C1 segment of cervical spinal cord (tissue), 14 donors: ENCODE results near the gene USP40.

Source experiments
- DNase-seq, 14 donors: peaks; one replicate each; lab custom pipeline; 2025; lab: John Stamatoyannopoulos, UW

USP40 gene

GRCh38 chr2:233444501-233444900 is 122.1 kb downstream of the USP40 start:
- DNase-seq, result no peak

- peak in 10 of 14 donors; percentile 24 to 87 (median 42) for DNase-seq
Observed at GRCh38 chr2:233443511-233444183, 122.9 kb downstream of the USP40 start.

- DNase-seq, result no peak
Observed at GRCh38 chr2:233442028-233442310, 124.6 kb downstream of the USP40 start.

GRCh38 chr2:233441161-233442027 is 125.2 kb downstream of the USP40 start:
- no peak for DNase-seq

GRCh38 chr2:233440714-233441113 is 125.9 kb downstream of the USP40 start:
- DNase-seq, result no peak

GRCh38 chr2:233440314-233440713 is 126.3 kb downstream of the USP40 start:
- DNase-seq, result peak in 1 of 14 donors; percentile 33

GRCh38 chr2:233439191-233439590 is 127.4 kb downstream of the USP40 start:
- peak in 5 of 14 donors; percentile 17 to 91 (median 24) for DNase-seq

- peak in 1 of 14 donors; percentile 83 for DNase-seq
Observed at GRCh38 chr2:233438573-233439147, 127.9 kb downstream of the USP40 start.

- DNase-seq, result no peak
Observed at GRCh38 chr2:233437439-233437955, 129.1 kb downstream of the USP40 start.

GRCh38 chr2:233436691-233437438 is 129.7 kb downstream of the USP40 start:
- no peak for DNase-seq

- DNase-seq, result peak in 1 of 14 donors; percentile 82
Observed at GRCh38 chr2:233436191-233436581, 130.4 kb downstream of the USP40 start.

- no peak for DNase-seq
Observed at GRCh38 chr2:233435436-233436190, 131.0 kb downstream of the USP40 start.

- no peak for DNase-seq
Observed at GRCh38 chr2:233434666-233435330, 131.8 kb downstream of the USP40 start.

GRCh38 chr2:233433794-233434193 is 132.8 kb downstream of the USP40 start:
- DNase-seq, result no peak

- no peak for DNase-seq
Observed at GRCh38 chr2:233433029-233433428, 133.6 kb downstream of the USP40 start.

- no peak for DNase-seq
Observed at GRCh38 chr2:233430651-233431050, 135.9 kb downstream of the USP40 start.

GRCh38 chr2:233430081-233430480 is 136.5 kb downstream of the USP40 start:
- DNase-seq, result no peak

GRCh38 chr2:233429175-233429897 is 137.2 kb downstream of the USP40 start:
- DNase-seq, result no peak

- DNase-seq, result no peak
Observed at GRCh38 chr2:233428438-233428837, 138.1 kb downstream of the USP40 start.

GRCh38 chr2:233428008-233428407 is 138.6 kb downstream of the USP40 start:
- no peak for DNase-seq
